Natural killer cell treated with Interleukin-12 subunit alpha and Interleukin-12 subunit beta and Interleukin-15 and Interleukin-18, amount 100 ng/mL, for 72 hours (primary cell): ENCODE results near the gene TTLL10. TPM values are rescaled to one million over a fixed set of nuclear protein-coding genes. Genes with fewer than 3 reads are reported as not detected.
A peak's percentile ranks its signal among the peaks of the same experiment; 100 is the strongest.

Experiments
- ATAC-seq, 2 donors: fragments of 150-1000 bp; cut with Tn5 transposase in 1 of 2; sonication (Bioruptor Pico), chemical (Tn5 transposase) in 1 of 2; 2 replicates each; pipeline ENCODE4 v1.10.0; 2021
- DNase-seq: peaks from one replicate; pipeline ENCODE4 v3.0.0; 2022; ENCODE audit warnings: low spot score
- H3K27ac Mint-ChIP-seq, 2 donors: 1 replicate in 1 of 2; 2 replicates in 1 of 2; pipeline ENCODE4 v1.8.0; 2022; ENCODE audit warnings: mixed read lengths in 2 of 2, mild to moderate bottlenecking in 1 of 2, moderate library complexity in 1 of 2
- H3K27me3 Mint-ChIP-seq, 2 donors: 1 replicate in 1 of 2; 2 replicates in 1 of 2; pipeline ENCODE4 v1.8.0; 2022; ENCODE audit warnings: mixed read lengths in 2 of 2
- H3K36me3 Mint-ChIP-seq: one replicate; pipeline ENCODE4 v1.8.0; 2022; ENCODE audit warnings: mixed read lengths
- H3K4me1 Mint-ChIP-seq, 2 donors: 1 replicate in 1 of 2; 2 replicates in 1 of 2; pipeline ENCODE4 v1.8.0; 2022; ENCODE audit warnings: low read depth in 2 of 2, mixed read lengths in 2 of 2, mild to moderate bottlenecking in 1 of 2
- H3K4me3 Mint-ChIP-seq: one replicate; pipeline ENCODE4 v1.8.0; 2022; ENCODE audit warnings: mixed read lengths
- H3K9me3 Mint-ChIP-seq: 2 replicates; pipeline ENCODE4 v1.8.0; 2022; ENCODE audit warnings: mixed read lengths
- total RNA-seq, 2 donors: library from RNA; stranded (reverse); gene quantifications; one replicate each; pipeline ENCODE4 v1.2.3, GENCODE V29; 2022

Gene TTLL10
- total RNA-seq, 2 donors from 2014 or later = 0.31 TPM; not detected in 1

- peak overlapping the region; percentile 53 for H3K4me3 Mint-ChIP-seq
- peaks cover 17% of the 10 kb centered on the region for H3K9me3 Mint-ChIP-seq
- peaks cover 17 to 20% of the 10 kb centered on the region in 2 donors for H3K4me1 Mint-ChIP-seq
- H3K27ac Mint-ChIP-seq = peak overlapping the region; percentile 50 to 51
- H3K36me3 Mint-ChIP-seq = peaks cover 19% of the 10 kb centered on the region
- ATAC-seq = peak; percentile 74 to 87
- peak; percentile 86 for DNase-seq
- no peaks in the 10 kb centered on the region for H3K27me3 Mint-ChIP-seq
Measured at GRCh38 chr1:1157426-1157913, 16.2 kb upstream of the TTLL10 start.

- H3K4me1 Mint-ChIP-seq = peaks cover 13% of the 10 kb centered on the region in 2 donors
- ATAC-seq = peak; percentile 69 to 72
- peak overlapping the region; percentile 25 for H3K4me3 Mint-ChIP-seq
- DNase-seq = no peak
- H3K27ac Mint-ChIP-seq = peak overlapping the region; percentile 50 to 51
- peaks cover 13% of the 10 kb centered on the region for H3K36me3 Mint-ChIP-seq
- no peaks in the 10 kb centered on the region for H3K27me3 Mint-ChIP-seq
- H3K9me3 Mint-ChIP-seq = peaks cover 10% of the 10 kb centered on the region
Measured at GRCh38 chr1:1157914-1158710, 15.6 kb upstream of the TTLL10 start.

- ATAC-seq (no peak), DNase-seq (no peak)
- Mint-ChIP-seq H3K27me3 (no peaks in the 10 kb centered on the region), H3K27ac (no peak overlapping the region), H3K4me1 (peaks cover 0 to 4% of the 10 kb centered on the region in 2 donors), H3K36me3 (no peaks in the 10 kb centered on the region), H3K9me3 (peaks cover under 1% of the 10 kb centered on the region), H3K4me3 (no peak overlapping the region)
Measured at GRCh38 chr1:1160281-1160930, 13.3 kb upstream of the TTLL10 start.

GRCh38 chr1:1161078-1161682, 12.5 kb upstream of the TTLL10 start:
- Mint-ChIP-seq H3K36me3 (no peaks in the 10 kb centered on the region), H3K4me1 (peaks cover 5 to 9% of the 10 kb centered on the region in 2 donors), H3K4me3 (no peak overlapping the region), H3K27me3 (no peaks in the 10 kb centered on the region), H3K27ac (no peak overlapping the region), H3K9me3 (no peaks in the 10 kb centered on the region)
- DNase-seq (no peak), ATAC-seq (no peak)

- no peaks in the 10 kb centered on the region for H3K9me3 Mint-ChIP-seq
- H3K27me3 Mint-ChIP-seq = no peaks in the 10 kb centered on the region
- peaks cover 5 to 6% of the 10 kb centered on the region in 2 donors for H3K4me1 Mint-ChIP-seq
- no peak overlapping the region for H3K27ac Mint-ChIP-seq
- H3K4me3 Mint-ChIP-seq = no peak overlapping the region
- ATAC-seq (no peak), DNase-seq (no peak)
- no peaks in the 10 kb centered on the region for H3K36me3 Mint-ChIP-seq
Measured at GRCh38 chr1:1161683-1162079, 12.0 kb upstream of the TTLL10 start.

GRCh38 chr1:1162597-1163537, 10.8 kb upstream of the TTLL10 start:
- no peak for DNase-seq
- no peak for ATAC-seq
- Mint-ChIP-seq H3K4me1 (peaks cover 5 to 6% of the 10 kb centered on the region in 2 donors), H3K9me3 (no peaks in the 10 kb centered on the region), H3K27ac (no peak overlapping the region), H3K4me3 (no peak overlapping the region), H3K36me3 (no peaks in the 10 kb centered on the region), H3K27me3 (no peaks in the 10 kb centered on the region)

GRCh38 chr1:1163538-1164070, 10.1 kb upstream of the TTLL10 start:
- Mint-ChIP-seq H3K27ac (peak overlapping the region; percentile 41 to 43), H3K9me3 (no peaks in the 10 kb centered on the region), H3K36me3 (no peaks in the 10 kb centered on the region), H3K4me3 (no peak overlapping the region), H3K27me3 (no peaks in the 10 kb centered on the region), H3K4me1 (peaks cover 5 to 6% of the 10 kb centered on the region in 2 donors)
- DNase-seq (peak; percentile 60), ATAC-seq (no peak)

- ATAC-seq (no peak), DNase-seq (no peak)
- Mint-ChIP-seq H3K27ac (peak overlapping the region; percentile 41 to 43), H3K4me3 (no peak overlapping the region), H3K36me3 (no peaks in the 10 kb centered on the region), H3K4me1 (peaks cover 5 to 6% of the 10 kb centered on the region in 2 donors), H3K27me3 (no peaks in the 10 kb centered on the region), H3K9me3 (no peaks in the 10 kb centered on the region)
Measured at GRCh38 chr1:1164361-1164700, 9.3 kb upstream of the TTLL10 start.

- no peaks in the 10 kb centered on the region for H3K36me3 Mint-ChIP-seq
- no peaks in the 10 kb centered on the region for H3K27me3 Mint-ChIP-seq
- DNase-seq = no peak
- no peak overlapping the region for H3K4me3 Mint-ChIP-seq
- ATAC-seq = no peak
- no peak overlapping the region for H3K27ac Mint-ChIP-seq
- peaks cover 5 to 6% of the 10 kb centered on the region in 2 donors for H3K4me1 Mint-ChIP-seq
- H3K9me3 Mint-ChIP-seq = no peaks in the 10 kb centered on the region
Measured at GRCh38 chr1:1164701-1165451, 8.8 kb upstream of the TTLL10 start.

GRCh38 chr1:1165485-1165884, 8.2 kb upstream of the TTLL10 start:
- ATAC-seq = no peak
- H3K36me3 Mint-ChIP-seq = no peaks in the 10 kb centered on the region
- H3K27me3 Mint-ChIP-seq = no peaks in the 10 kb centered on the region
- peaks cover 5 to 9% of the 10 kb centered on the region in 2 donors for H3K4me1 Mint-ChIP-seq
- H3K4me3 Mint-ChIP-seq = peak overlapping the region; percentile 36
- DNase-seq = no peak
- peak overlapping the region in 1 of 2 donors; percentile 47 for H3K27ac Mint-ChIP-seq
- H3K9me3 Mint-ChIP-seq = no peaks in the 10 kb centered on the region

- no peaks in the 10 kb centered on the region for H3K36me3 Mint-ChIP-seq
- no peaks in the 10 kb centered on the region for H3K9me3 Mint-ChIP-seq
- peak in 1 of 2 donors; percentile 25 for ATAC-seq
- peaks cover 5 to 9% of the 10 kb centered on the region in 2 donors for H3K4me1 Mint-ChIP-seq
- H3K27me3 Mint-ChIP-seq = no peaks in the 10 kb centered on the region
- H3K27ac Mint-ChIP-seq = peak overlapping the region in 1 of 2 donors; percentile 47
- DNase-seq = peak; percentile 59
- peak overlapping the region; percentile 36 for H3K4me3 Mint-ChIP-seq
Measured at GRCh38 chr1:1165900-1166421, 7.7 kb upstream of the TTLL10 start.

- no peaks in the 10 kb centered on the region for H3K27me3 Mint-ChIP-seq
- DNase-seq (peak; percentile 56), ATAC-seq (no peak)
- H3K36me3 Mint-ChIP-seq = no peaks in the 10 kb centered on the region
- H3K4me1 Mint-ChIP-seq = peaks cover 5 to 9% of the 10 kb centered on the region in 2 donors
- no peak overlapping the region for H3K4me3 Mint-ChIP-seq
- H3K27ac Mint-ChIP-seq = no peak overlapping the region
- H3K9me3 Mint-ChIP-seq = no peaks in the 10 kb centered on the region
Measured at GRCh38 chr1:1166642-1167397, 6.9 kb upstream of the TTLL10 start.
